Left ventricle myocardium superior (tissue), 1 donor: Measurements from ENCODE around the gene ATF7IP. TPM values are rescaled to one million over a fixed set of nuclear protein-coding genes. Genes with fewer than 3 reads are reported as not detected.
"Not testable (repeated sequence)": the region's sequence is repeated elsewhere in the genome, so short reads cannot be mapped to it uniquely, and the experiment has no call there.

Source experiments
- ATAC-seq: fragments of 200-7000 bp; cut with Tn5 transposase; one replicate; pipeline ENCODE4 v1.9.1; 2020; ENCODE audit warnings: mild to moderate bottlenecking, moderate library complexity
- DNase-seq: peaks from one replicate; pipeline ENCODE4 v3.0.0-alpha.2; 2020
- intact Hi-C: fragments of 100-400 bp; cut with micrococcal nuclease; formaldehyde crosslinking; loops from one replicate; pipeline ENCODE4 v1.11.0; 2022
- total RNA-seq: library from RNA; stranded (reverse); fragmentation: NEBNext Ultra II Directional; extraction: Animal tissue kit (Norgen Biotek cat#: 25700); gene quantifications from one replicate; pipeline ENCODE4 v1.2.1, GENCODE V29; 2021
- donor health status: DM: no; HTN: yes; CAD: no; lungs with severe emphysema.

The ATF7IP gene
- total RNA-seq, 1 donor from 2014 or later: 58.5 TPM

DNA sequence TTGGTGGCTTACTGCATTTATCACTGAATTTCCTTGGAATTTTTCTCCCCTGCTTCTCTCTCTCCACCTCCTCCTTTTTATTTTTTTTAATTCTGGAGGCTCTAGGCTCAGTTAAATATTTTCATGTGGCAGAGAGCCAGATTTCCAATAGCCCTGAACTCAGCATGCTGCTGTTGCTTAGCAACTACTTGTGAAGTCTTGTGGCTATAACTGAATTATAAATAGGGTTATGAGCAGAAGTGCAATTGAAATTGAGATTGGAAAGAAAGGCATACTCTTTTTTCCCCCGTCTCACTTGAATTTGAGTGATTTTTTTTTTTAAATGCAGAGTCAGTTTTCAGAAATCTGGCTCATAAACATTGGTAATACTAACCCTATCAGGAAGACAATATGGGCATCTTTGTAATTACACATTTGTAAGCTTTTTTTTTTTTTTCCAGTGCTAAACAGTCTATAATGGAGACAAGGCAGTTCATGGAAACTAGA is 38.3 kb downstream of the ATF7IP start:
- no peak for DNase-seq

GRCh38 chr12:14405407-14405806 is 39.9 kb downstream of the ATF7IP start:
- intact Hi-C loops, DNase-seq, ATAC-seq: not testable (repeated sequence)

More for the DNA sequence above, 38.3 kb downstream of the ATF7IP start:
- ATAC-seq: peak; percentile 91
- intact Hi-C loops: no loop called here

- DNase-seq (no peak), ATAC-seq (peak; percentile 22)
- intact Hi-C loops: no loop called here
These were observed 42.7 kb downstream of the ATF7IP start for GRCh38 chr12:14408208-14408607.

GRCh38 chr12:14410177-14410576 is 44.7 kb downstream of the ATF7IP start:
- ATAC-seq (peak; percentile 15), DNase-seq (no peak)
- intact Hi-C loops: loop anchor here (10.0 kb wide), 1 partner anchor 45 kb away; the partner anchor contains the start of gene ATF7IP

DNA sequence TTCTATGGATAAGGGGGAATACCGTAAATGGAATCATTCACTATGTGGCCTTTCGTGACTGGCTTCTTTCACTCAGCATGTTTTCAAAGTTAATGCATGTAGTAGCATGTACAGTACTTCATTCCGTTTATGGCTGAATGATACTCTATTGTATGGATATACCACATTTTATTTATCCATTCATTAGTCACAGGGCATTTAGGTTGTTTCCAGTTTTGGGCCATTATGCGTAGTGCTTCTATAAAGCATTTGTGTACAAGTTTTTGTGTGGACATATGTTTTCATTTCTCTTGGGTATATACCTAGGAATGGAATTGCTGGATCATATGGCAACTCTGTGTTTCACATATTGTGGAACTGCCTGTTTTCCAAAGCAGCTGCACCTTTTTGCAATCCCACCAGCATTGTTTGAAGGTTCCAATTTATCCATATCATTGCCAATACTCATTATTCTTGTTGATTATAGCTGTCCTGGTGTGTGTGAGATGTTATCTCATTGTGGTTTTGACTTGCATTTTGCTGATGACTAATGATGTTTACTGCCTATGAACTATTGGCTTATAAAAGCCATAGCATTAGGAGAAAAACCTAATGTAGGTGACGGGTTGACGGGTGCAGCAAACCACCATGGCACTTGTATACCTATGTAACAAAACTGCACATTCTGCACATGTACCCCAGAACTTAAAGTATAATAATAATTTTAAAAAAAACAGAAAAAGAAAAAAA is 45.5 kb downstream of the ATF7IP start:
- intact Hi-C loops: loop anchor here (10.0 kb wide), 1 partner anchor 46 kb away; the partner anchor contains the start of gene ATF7IP
- DNase-seq (no peak), ATAC-seq (no peak)

- intact Hi-C loops: loop anchor here (10.0 kb wide), 1 partner anchor 52 kb away; the partner anchor contains the start of gene ATF7IP
- no peak for DNase-seq
- ATAC-seq: peak; percentile 44
These were observed 51.2 kb downstream of the ATF7IP start for GRCh38 chr12:14416658-14417057.

DNA sequence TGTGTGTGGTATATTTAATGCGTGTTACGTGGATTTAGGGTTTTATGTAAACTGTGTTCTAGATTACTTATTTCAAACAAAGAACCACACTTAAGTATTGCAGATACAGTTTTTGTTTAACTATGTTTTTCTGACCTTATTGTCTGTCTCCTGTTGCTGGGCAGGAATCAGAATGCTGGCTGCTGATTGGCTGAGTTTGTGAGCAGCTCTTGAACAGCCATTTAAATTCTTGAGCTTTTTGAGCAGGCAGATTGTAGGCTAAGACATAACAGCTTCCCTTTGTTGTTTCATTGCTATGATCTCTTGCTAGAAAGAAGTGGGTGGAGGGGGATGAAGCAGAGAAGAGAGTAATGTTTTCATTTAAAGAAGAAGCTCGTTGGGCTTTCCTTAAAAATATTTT is 52.2 kb downstream of the ATF7IP start:
- ATAC-seq (peak; percentile 86), DNase-seq (peak; percentile 64)
- intact Hi-C loops: loop anchor here (10.0 kb wide), 1 partner anchor 53 kb away; the partner anchor contains the start of gene ATF7IP

- ATAC-seq (peak; percentile 44), DNase-seq (no peak)
- intact Hi-C loops: loop anchor here (10.0 kb wide), 1 partner anchor 54 kb away; the partner anchor contains the start of gene ATF7IP
These were observed 53.0 kb downstream of the ATF7IP start for GRCh38 chr12:14418451-14418890.

DNA sequence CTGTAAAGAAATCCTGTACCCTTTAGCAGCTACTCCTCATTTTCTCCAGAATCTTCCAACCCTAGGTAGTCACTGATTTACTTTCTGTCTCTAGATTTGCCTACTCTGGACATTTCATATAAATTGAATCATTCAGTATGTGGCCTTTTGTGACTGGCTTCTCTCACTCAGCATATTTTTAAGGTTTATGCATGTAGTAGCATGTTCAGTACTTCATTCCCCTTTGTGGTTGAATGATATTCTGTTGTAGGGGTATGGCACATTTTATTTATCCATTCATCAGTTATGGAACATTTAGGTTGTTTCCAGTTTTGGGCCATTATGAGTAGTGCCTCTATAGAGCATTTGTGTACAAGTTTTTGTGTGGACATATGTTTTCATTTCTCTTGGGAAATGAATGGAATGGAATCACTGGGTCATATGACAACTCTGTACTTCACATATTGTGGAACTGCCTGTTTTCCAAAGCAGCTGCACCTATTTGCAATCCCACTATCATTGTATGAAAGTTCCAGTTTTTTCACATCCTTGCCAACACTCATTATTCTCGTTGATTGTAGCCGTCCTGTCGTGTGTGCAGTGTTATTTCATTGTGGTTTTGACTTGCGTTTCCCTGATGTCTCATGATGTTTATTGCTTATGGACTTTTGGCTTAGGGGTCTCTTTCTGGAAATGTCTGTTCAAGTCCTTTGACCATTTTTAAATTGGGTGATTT is 57.2 kb downstream of the ATF7IP start:
- ATAC-seq (no peak), DNase-seq (no peak)
- intact Hi-C loops: no loop called here

GRCh38 chr12:14424545-14424944 is 59.1 kb downstream of the ATF7IP start:
- intact Hi-C loops: no loop called here
- no peak for ATAC-seq
- no peak for DNase-seq

DNA sequence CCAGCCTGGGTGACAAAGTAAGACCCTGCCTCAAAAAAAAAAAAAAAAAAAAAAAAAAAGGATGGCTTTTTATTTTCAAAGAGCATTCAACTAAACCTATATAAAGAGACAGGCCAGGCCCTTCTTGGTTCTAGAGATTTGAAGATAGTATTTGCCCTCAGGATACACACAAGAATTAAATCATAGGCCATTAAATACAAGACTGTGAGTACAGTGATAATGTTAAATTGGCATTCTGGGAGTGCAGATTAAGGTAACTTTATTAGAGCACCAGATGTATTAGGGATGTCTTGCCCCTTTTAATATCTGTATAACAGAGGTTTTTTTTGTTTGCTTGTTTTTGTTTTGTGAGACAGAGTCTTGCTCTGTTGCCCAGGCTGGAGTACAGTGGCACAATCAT is 61.3 kb downstream of the ATF7IP start:
- DNase-seq (no peak), ATAC-seq (no peak)
- intact Hi-C loops: no loop called here

- DNase-seq: no peak
- no peak for ATAC-seq
- intact Hi-C loops: no loop called here
These were observed 62.4 kb downstream of the ATF7IP start for GRCh38 chr12:14427929-14428328.

DNA sequence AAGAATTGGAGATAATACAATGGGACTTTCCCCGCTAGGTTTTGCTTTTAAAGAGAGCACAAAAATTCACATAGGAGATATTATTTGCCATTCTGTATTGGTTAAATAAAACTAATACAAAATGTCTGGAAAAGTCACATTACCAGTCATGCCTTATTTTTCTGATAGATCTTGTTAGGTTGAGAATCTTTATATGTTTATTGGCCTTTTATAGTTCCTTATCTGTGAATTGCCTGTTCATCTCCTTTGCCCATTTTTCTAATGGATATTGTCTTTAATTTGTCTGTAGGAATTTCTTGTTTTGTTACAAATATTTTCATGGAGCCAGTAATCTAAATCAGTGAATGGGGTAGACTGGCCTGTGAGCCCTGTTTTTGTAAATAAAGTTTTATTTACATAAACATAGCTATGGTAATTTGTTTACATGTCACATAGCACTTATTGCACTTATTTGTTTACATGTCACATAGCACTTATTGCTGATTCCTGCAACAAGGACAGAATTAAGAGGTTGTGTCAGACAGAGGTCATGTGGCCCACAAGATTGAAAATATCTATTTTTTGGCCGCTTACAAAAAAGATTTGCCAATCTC is 65.0 kb downstream of the ATF7IP start:
- no peak for DNase-seq
- ATAC-seq: no peak
- intact Hi-C loops: no loop called here

- ATAC-seq (peak; percentile 83), DNase-seq (no peak)
These were observed 66.5 kb downstream of the ATF7IP start for GRCh38 chr12:14431975-14432374.

GRCh38 chr12:14435627-14436026 is 70.1 kb downstream of the ATF7IP start:
- no peak for ATAC-seq
- no peak for DNase-seq
- intact Hi-C loops: no loop called here

More at GRCh38 chr12:14431975-14432374, 66.5 kb downstream of the ATF7IP start:
- intact Hi-C loops: no loop called here

DNA sequence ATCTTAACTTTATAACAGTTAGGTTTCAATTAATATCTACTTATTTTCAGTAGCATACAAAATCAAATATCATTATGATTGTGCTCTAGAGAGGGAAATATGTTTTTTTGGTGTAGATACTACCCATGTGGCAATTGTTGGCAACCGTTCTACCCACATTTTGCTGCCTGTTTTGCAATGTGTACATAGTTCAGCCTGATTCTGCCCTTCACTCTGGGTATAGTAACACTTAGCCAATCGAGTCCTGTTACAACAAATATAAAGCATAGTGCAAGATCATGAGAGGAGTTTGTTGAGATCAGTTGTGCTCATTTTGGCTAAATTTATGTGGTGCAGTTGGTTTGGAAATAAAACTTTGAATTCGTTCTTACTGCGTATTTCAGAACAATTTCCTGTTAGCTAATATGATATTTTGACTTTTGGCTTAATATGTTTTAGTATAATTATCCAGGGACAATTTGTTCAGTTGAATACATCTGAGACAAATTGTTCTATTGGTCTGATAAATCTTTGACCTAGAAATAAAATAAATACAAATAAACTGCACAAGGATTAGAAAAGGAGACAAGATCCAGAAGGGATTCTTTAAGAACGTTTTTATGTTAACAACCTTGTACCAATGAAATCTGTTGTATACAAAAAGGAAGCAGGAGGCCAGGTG is 76.9 kb downstream of the ATF7IP start:
- intact Hi-C loops: no loop called here
- DNase-seq (no peak), ATAC-seq (peak; percentile 48)

DNA sequence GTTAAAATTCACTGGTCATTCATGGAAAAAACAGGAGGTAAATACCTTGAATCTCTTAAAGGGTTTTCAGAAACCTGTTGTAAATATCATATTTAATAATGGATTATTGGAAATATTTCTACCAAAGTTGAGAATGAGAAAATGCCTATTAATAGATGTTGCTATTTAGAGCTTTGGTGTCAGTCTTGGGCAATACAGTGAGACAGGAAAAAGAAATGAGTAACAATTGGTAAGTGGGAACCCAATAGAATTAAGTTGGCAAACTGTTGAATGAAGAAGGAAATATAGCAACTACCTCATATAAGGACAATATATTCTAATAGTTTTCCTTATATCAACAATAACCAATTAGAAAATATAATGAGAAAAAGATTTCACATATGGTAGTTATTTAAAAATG is 78.0 kb downstream of the ATF7IP start:
- ATAC-seq (peak; percentile 74), DNase-seq (no peak)
- intact Hi-C loops: no loop called here

GRCh38 chr12:14450479-14450878 is 85.0 kb downstream of the ATF7IP start:
- no peak for ATAC-seq
- DNase-seq: no peak
- intact Hi-C loops: no loop called here

DNA sequence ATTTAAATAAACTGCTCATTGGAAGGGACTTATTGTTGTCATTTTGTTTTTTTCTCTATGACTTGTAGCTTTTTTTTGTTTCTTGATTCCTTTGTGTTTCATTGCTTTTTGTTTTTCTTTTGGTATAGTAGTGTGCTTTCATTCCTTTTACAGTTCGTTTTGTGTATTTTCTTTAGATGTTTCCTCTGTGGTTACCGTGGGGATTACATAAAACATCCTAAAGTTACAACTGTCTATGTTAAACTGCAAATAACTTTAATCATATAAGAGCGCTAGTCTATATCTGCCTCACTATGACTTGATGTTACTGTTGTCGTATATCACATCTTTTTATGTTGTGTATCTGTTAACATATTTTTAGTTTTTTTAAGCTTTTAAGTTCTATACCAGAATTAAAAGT is 86.9 kb downstream of the ATF7IP start:
- ATAC-seq (no peak), DNase-seq (no peak)
- intact Hi-C loops: no loop called here
